Activated CD8-positive, alpha-beta memory T cell treated with anti-CD3 and anti-CD28 coated beads, Interleukin-2, amount 50 U/mL, for 24 hours (primary cell): ENCODE data around the gene C8B.

ENCODE experiments used
- DNase-seq: peaks from one replicate; pipeline ENCODE4 v3.0.0-alpha.2; 2020; ENCODE audit errors: extremely low read depth

Gene C8B

GRCh38 chr1:56898879-56899278 is 66.9 kb downstream of the C8B start:
- no peak for DNase-seq

GRCh38 chr1:56898005-56898373 is 67.8 kb downstream of the C8B start:
- DNase-seq = no peak

GRCh38 chr1:56897150-56898004 is 68.4 kb downstream of the C8B start:
- DNase-seq = no peak

- DNase-seq = no peak
These were observed 71.8 kb downstream of the C8B start for GRCh38 chr1:56894014-56894413.

- DNase-seq = no peak
These were observed 75.6 kb downstream of the C8B start for GRCh38 chr1:56890229-56890628.

- DNase-seq = no peak
These were observed 84.4 kb downstream of the C8B start for GRCh38 chr1:56881417-56881816.

GRCh38 chr1:56880774-56881173 is 85.0 kb downstream of the C8B start:
- DNase-seq = no peak
